Transverse colon (tissue), 4 donors: Measurements from ENCODE around the gene TNN. TPM values are rescaled to one million over a fixed set of nuclear protein-coding genes. Genes with fewer than 3 reads are reported as not detected.

Experiments
- DNase-seq: peaks from one replicate; pipeline ENCODE4 v3.0.0-alpha.2; 2019
- H3K27ac ChIP-seq, 4 donors: fragments of 200-600 bp; sonication (generic); 2 replicates each; pipeline ENCODE4 v1.5.1; 2016 to 2018; ENCODE audit warnings: inconsistent platforms in 4 of 4
- H3K27me3 ChIP-seq: fragments of 200-600 bp; sonication (generic); 2 replicates; pipeline ENCODE4 v1.5.1; 2017; ENCODE audit warnings: inconsistent platforms
- H3K36me3 ChIP-seq, 4 donors: fragments of 200-600 bp; sonication (generic); 2 replicates each; pipeline ENCODE4 v1.5.1; 2017 to 2019; ENCODE audit warnings: inconsistent platforms in 4 of 4
- H3K4me1 ChIP-seq, 4 donors: fragments of 200-600 bp; sonication (generic); 2 replicates each; pipeline ENCODE4 v1.5.1; 2017 to 2020; ENCODE audit warnings: inconsistent platforms in 4 of 4
- H3K4me3 ChIP-seq, 4 donors: fragments of 200-600 bp; sonication (generic); 1 replicate in 1 of 4; 2 replicates in 3 of 4; pipeline versions ENCODE4 v1.5.1 to v1.6.1; 2017 to 2019; ENCODE audit warnings: inconsistent platforms in 4 of 4
- H3K9me3 ChIP-seq, 2 donors: fragments of 200-600 bp; sonication (generic); 2 replicates each; pipeline ENCODE4 v1.5.1; 2017 to 2019; ENCODE audit warnings: inconsistent platforms in 2 of 2
- CTCF ChIP-seq, 5 experiments: fragments of 200-600 bp in 3 of 5; fragments of 450-650 bp in 2 of 5; sonication (generic) in 3 of 5; IDR thresholded peaks; 1 replicate in 2 of 5; 2 replicates in 3 of 5; pipeline ENCODE4 v1.5.1; 2016 to 2017; ENCODE audit warnings: antibody characterized with exemption in 5 of 5, inconsistent platforms in 3 of 5, mild to moderate bottlenecking in 2 of 5, moderate library complexity in 1 of 5
- EP300 ChIP-seq: sonication (generic); formaldehyde crosslinking; IDR thresholded peaks from one replicate; pipeline ENCODE4 v1.6.1; 2017; ENCODE audit warnings: antibody characterized with exemption, low read depth
- POLR2A ChIP-seq: fragments of 450-650 bp; IDR thresholded peaks from one replicate; pipeline ENCODE4 v1.6.1; 2016; ENCODE audit warnings: antibody characterized with exemption, mild to moderate bottlenecking, moderate library complexity
- POLR2AphosphoS5 ChIP-seq, 3 donors: sonication (generic); formaldehyde crosslinking; IDR thresholded peaks; one replicate each; pipeline ENCODE4 v1.6.1; 2016; ENCODE audit warnings: antibody characterized with exemption in 3 of 3
- WGBS, 2 donors: methylation state at CpG; one replicate each; pipeline ENCODE4 v1.1.5; 2018; ENCODE audit warnings: low coverage in 1 of 2; 5-methylcytosine and 5-hydroxymethylcytosine counted together
- in situ Hi-C, 4 donors: fragments of 200-750 bp; cut with MboI; loops; one replicate each; pipeline versions ENCODE4 v1.15.0 to v1.15.1; 2017; ENCODE audit warnings: low sequenced_read_pairs in 3 of 4, low pct_ligation_motif_present in 1 of 4, low pct_unique_long_range_greater_than_20kb in 1 of 4
- intact Hi-C: fragments of 100-400 bp; cut with DNase I; formaldehyde crosslinking; loops from one replicate; pipeline ENCODE4 v1.15.1; 2023; ENCODE audit warnings: low total_unique reads
- total RNA-seq, 4 donors: library from RNA; depleted of rRNA; stranded (reverse); fragments of >200 nt; gene quantifications; one replicate each; pipeline ENCODE4 v1.1.0, GENCODE V29; 2016

TNN gene
- total RNA-seq, 4 donors from 2014 or later: 0.14 TPM; not detected in 3

- in situ Hi-C loops: no loop called here
- Histone ChIP-seq H3K4me3 (no peak overlapping the region), H3K4me1 (no peaks in the 10 kb centered on the region), H3K36me3 (no peaks in the 10 kb centered on the region), H3K27ac (no peak overlapping the region), H3K9me3 (no peaks in the 10 kb centered on the region), H3K27me3 (no peaks in the 10 kb centered on the region)
- no peak for DNase-seq
- intact Hi-C loops: no loop called here
- WGBS, 2 donors: 66% methylated on average over 3 of the region's 3 CpGs; no CpG with 5 or more reads in 1 of the 2 donors
- TF ChIP-seq POLR2A: no peak
- no peak for TF ChIP-seq CTCF (IDR thresholded peaks at IDR 0.05)
- no peak for TF ChIP-seq POLR2AphosphoS5 (IDR thresholded peaks at IDR 0.05)
- TF ChIP-seq EP300: no peak
These were observed 12.9 kb upstream of the TNN start for GRCh38 chr1:175054736-175055135.

- Histone ChIP-seq H3K4me3 (no peak overlapping the region), H3K27ac (no peak overlapping the region), H3K27me3 (no peaks in the 10 kb centered on the region), H3K4me1 (no peaks in the 10 kb centered on the region), H3K36me3 (no peaks in the 10 kb centered on the region), H3K9me3 (no peaks in the 10 kb centered on the region)
- TF ChIP-seq CTCF (IDR thresholded peaks at IDR 0.05): no peak
- no peak for TF ChIP-seq POLR2AphosphoS5 (IDR thresholded peaks at IDR 0.05)
- TF ChIP-seq POLR2A: no peak
- no peak for TF ChIP-seq EP300
- in situ Hi-C loops (no loop called here), intact Hi-C loops (no loop called here)
- DNase-seq: no peak
- WGBS, 2 donors: 38 to 67% methylated on average over 1 of the region's 1 CpG
These were observed 5.3 kb upstream of the TNN start for GRCh38 chr1:175062339-175062738.

- no peaks in the 10 kb centered on the region for H3K9me3 ChIP-seq
- in situ Hi-C loops: no loop called here
- H3K36me3 ChIP-seq: no peaks in the 10 kb centered on the region
- TF ChIP-seq EP300 (no peak), POLR2A (no peak), CTCF (IDR thresholded peaks at IDR 0.05) (no peak), POLR2AphosphoS5 (IDR thresholded peaks at IDR 0.05) (no peak)
- H3K27me3 ChIP-seq: no peaks in the 10 kb centered on the region
- no peak overlapping the region for H3K27ac ChIP-seq
- H3K4me3 ChIP-seq: no peak overlapping the region
- WGBS, 2 donors: 20 to 51% methylated on average over 1 to 2 of the region's 2 CpGs
- no peaks in the 10 kb centered on the region for H3K4me1 ChIP-seq
- no peak for DNase-seq
- intact Hi-C loops: no loop called here
These were observed 4.8 kb upstream of the TNN start for GRCh38 chr1:175062858-175063257.

- H3K27me3 ChIP-seq: no peaks in the 10 kb centered on the region
- H3K4me3 ChIP-seq: no peak overlapping the region
- H3K4me1 ChIP-seq: peaks cover 0 to 8% (median 5%) of the 10 kb centered on the region in 4 donors
- no peaks in the 10 kb centered on the region for H3K36me3 ChIP-seq
- H3K27ac ChIP-seq: no peak overlapping the region
- intact Hi-C loops: no loop called here
- no peak for DNase-seq
- H3K9me3 ChIP-seq: no peaks in the 10 kb centered on the region
- TF ChIP-seq CTCF (IDR thresholded peaks at IDR 0.05) (no peak), POLR2AphosphoS5 (IDR thresholded peaks at IDR 0.05) (no peak), EP300 (no peak), POLR2A (no peak)
- in situ Hi-C loops: no loop called here
These were observed 3.2 kb downstream of the TNN start for GRCh38 chr1:175070818-175071217.
